Breast epithelium (tissue), 4 donors: ENCODE measurements around the gene SLC25A20. TPM values are rescaled to one million over a fixed set of nuclear protein-coding genes. Genes with fewer than 3 reads are reported as not detected.
"Not testable (repeated sequence)": the region's sequence is repeated elsewhere in the genome, so short reads cannot be mapped to it uniquely, and the experiment has no call there.

Source experiments
- DNase-seq, 2 donors: peaks; one replicate each; pipeline ENCODE4 v3.0.0-alpha.2; 2019; ENCODE audit warnings: low spot score in 2 of 2
- H3K27ac ChIP-seq, 2 donors: fragments of 200-600 bp; sonication (generic) in 1 of 2; one replicate each; pipeline ENCODE4 v1.5.1; 2016 to 2019; ENCODE audit warnings: mild to moderate bottlenecking in 1 of 2
- H3K27me3 ChIP-seq, 2 donors: fragments of 200-600 bp; sonication (generic) in 1 of 2; one replicate each; pipeline versions ENCODE4 v1.5.1 to v1.6.0; 2017 to 2019; ENCODE audit warnings: control low read depth in 1 of 2, mild to moderate bottlenecking in 1 of 2
- H3K36me3 ChIP-seq: fragments of 200-600 bp; one replicate; pipeline ENCODE4 v1.5.1; 2019
- H3K4me1 ChIP-seq, 2 donors: fragments of 200-600 bp; sonication (generic); one replicate each; pipeline ENCODE4 v1.5.1; 2016 to 2019; ENCODE audit warnings: control low read depth in 1 of 2
- H3K4me3 ChIP-seq, 3 donors: fragments of 200-600 bp; sonication (generic); 1 replicate in 2 of 3; 2 replicates in 1 of 3; pipeline ENCODE4 v1.5.1; 2016 to 2019; ENCODE audit warnings: mild to moderate bottlenecking in 3 of 3, moderate library complexity in 2 of 3
- H3K9me3 ChIP-seq, 2 donors: fragments of 200-600 bp; sonication (generic) in 1 of 2; one replicate each; pipeline ENCODE4 v1.5.1; 2016 to 2019; ENCODE audit warnings: control low read depth in 1 of 2
- CTCF ChIP-seq, 3 donors: fragments of 450-650 bp; IDR thresholded peaks; one replicate each; pipeline ENCODE4 v1.5.1; 2016 to 2017; ENCODE audit warnings: antibody characterized with exemption in 3 of 3, mild to moderate bottlenecking in 3 of 3, moderate library complexity in 3 of 3
- POLR2A ChIP-seq: fragments of 450-650 bp; IDR thresholded peaks from one replicate; pipeline ENCODE4 v1.6.1; 2016; ENCODE audit warnings: antibody characterized with exemption, mild to moderate bottlenecking, moderate library complexity
- POLR2AphosphoS5 ChIP-seq, 3 donors: sonication (generic); formaldehyde crosslinking; IDR thresholded peaks; one replicate each; pipeline ENCODE4 v1.6.1; 2017; ENCODE audit warnings: antibody characterized with exemption in 3 of 3
- intact Hi-C: fragments of 100-400 bp; cut with DNase I; formaldehyde crosslinking; loops from one replicate; pipeline ENCODE4 v1.15.1; 2023; ENCODE audit warnings: low total_unique reads
- total RNA-seq, 3 donors: library from RNA; depleted of rRNA; stranded (reverse); fragments of >200 nt; gene quantifications; one replicate each; pipeline ENCODE4 v1.1.0, GENCODE V29; 2016

SLC25A20 gene
- total RNA-seq, 3 donors from 2014 or later: 24.7 to 37.3 (median 30.2) TPM

- intact Hi-C loops: no loop called here
- Histone ChIP-seq H3K27me3 (no peaks in the 10 kb centered on the region), H3K4me1 (peaks cover 0 to 4% of the 10 kb centered on the region in 2 donors), H3K27ac (no peak overlapping the region), H3K36me3 (no peaks in the 10 kb centered on the region), H3K9me3 (no peaks in the 10 kb centered on the region), H3K4me3 (no peak overlapping the region)
- no peak for DNase-seq
- no peak for TF ChIP-seq POLR2AphosphoS5 (IDR thresholded peaks at IDR 0.05)
These were observed 68.0 kb downstream of the SLC25A20 start for GRCh38 chr3:48830715-48831114.

GRCh38 chr3:48829525-48829924, 69.2 kb downstream of the SLC25A20 start:
- intact Hi-C loops, H3K9me3 ChIP-seq, H3K36me3 ChIP-seq, H3K27ac ChIP-seq, DNase-seq, H3K4me3 ChIP-seq, H3K27me3 ChIP-seq, H3K4me1 ChIP-seq: not testable (repeated sequence)

GRCh38 chr3:48827874-48828273, 70.8 kb downstream of the SLC25A20 start:
- H3K4me1 ChIP-seq, H3K4me3 ChIP-seq, H3K9me3 ChIP-seq, H3K27ac ChIP-seq, H3K27me3 ChIP-seq, intact Hi-C loops, DNase-seq, H3K36me3 ChIP-seq: not testable (repeated sequence)

DNA sequence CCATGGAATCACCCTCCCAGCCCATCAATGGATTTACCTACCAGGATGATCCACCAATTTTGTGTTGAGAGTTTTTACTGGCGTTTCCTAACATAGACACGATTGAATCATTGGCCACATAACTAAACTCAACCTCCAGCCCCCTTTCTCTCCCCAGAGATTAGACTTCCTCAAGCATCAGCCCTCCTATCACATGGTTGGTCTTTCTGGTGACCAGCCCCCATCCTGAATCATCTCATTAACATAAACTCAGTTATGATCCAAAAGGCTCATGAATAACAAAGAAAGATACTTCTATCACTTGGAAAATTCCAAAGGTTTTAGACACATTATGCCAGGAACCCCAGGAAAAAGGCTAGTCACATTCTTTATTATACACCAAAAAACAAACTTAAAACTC, 72.2 kb downstream of the SLC25A20 start:
- no peak for DNase-seq
- Histone ChIP-seq H3K27me3 (no peaks in the 10 kb centered on the region), H3K36me3 (no peaks in the 10 kb centered on the region), H3K27ac (no peak overlapping the region), H3K9me3 (no peaks in the 10 kb centered on the region), H3K4me1 (peaks cover 0 to 4% of the 10 kb centered on the region in 2 donors), H3K4me3 (no peak overlapping the region)
- intact Hi-C loops: no loop called here
- TF ChIP-seq CTCF (IDR thresholded peaks at IDR 0.05) (no peak), POLR2AphosphoS5 (IDR thresholded peaks at IDR 0.05) (no peak), POLR2A (no peak)

- H3K27ac ChIP-seq: no peak overlapping the region
- intact Hi-C loops: no loop called here
- no peaks in the 10 kb centered on the region for H3K9me3 ChIP-seq
- no peak for DNase-seq
- H3K36me3 ChIP-seq: no peaks in the 10 kb centered on the region
- no peak overlapping the region for H3K4me3 ChIP-seq
- no peaks in the 10 kb centered on the region for H3K4me1 ChIP-seq
- H3K27me3 ChIP-seq: no peaks in the 10 kb centered on the region
- TF ChIP-seq POLR2AphosphoS5 (IDR thresholded peaks at IDR 0.05) (no peak), CTCF (IDR thresholded peaks at IDR 0.05) (no peak), POLR2A (no peak)
These were observed 77.9 kb downstream of the SLC25A20 start for GRCh38 chr3:48820612-48821324.

GRCh38 chr3:48819234-48820221, 79.2 kb downstream of the SLC25A20 start:
- no peaks in the 10 kb centered on the region for H3K36me3 ChIP-seq
- no peaks in the 10 kb centered on the region for H3K27me3 ChIP-seq
- no peaks in the 10 kb centered on the region for H3K9me3 ChIP-seq
- H3K4me1 ChIP-seq: no peaks in the 10 kb centered on the region
- DNase-seq: no peak
- TF ChIP-seq POLR2A: no peak
- TF ChIP-seq CTCF (IDR thresholded peaks at IDR 0.05): no peak
- TF ChIP-seq POLR2AphosphoS5 (IDR thresholded peaks at IDR 0.05): no peak
- H3K4me3 ChIP-seq: no peak overlapping the region
- H3K27ac ChIP-seq: no peak overlapping the region
- intact Hi-C loops: no loop called here
